Astrocyte of the spinal cord (primary cell): ENCODE data around the gene RAB40C.
A peak's percentile ranks its signal among the peaks of the same experiment; 100 is the strongest.

Experiments
- DNase-seq: peaks from one replicate; pipeline ENCODE4 v3.0.0; 2011; ENCODE audit warnings: low read depth, low spot score
- H3K4me3 ChIP-seq: 2 replicates; pipeline ENCODE4 v1.5.1; 2011; ENCODE audit warnings: low read depth, mild to moderate bottlenecking, low read length, moderate library complexity
- CTCF ChIP-seq: IDR thresholded peaks from 2 replicates; pipeline ENCODE4 v1.5.1; 2012; ENCODE audit warnings: low read depth, mild to moderate bottlenecking, low read length, inconsistent platforms
- in situ Hi-C: cut with HindIII; loops from 2 replicates; pipeline ENCODE4 v1.10.0; 2017; ENCODE audit warnings: low sequenced_read_pairs

Gene RAB40C

GRCh38 chr16:568401-569258 is 21.2 kb upstream of the RAB40C start:
- DNase-seq: no peak
- no peak overlapping the region for H3K4me3 ChIP-seq
- no peak for TF ChIP-seq CTCF
- in situ Hi-C loops: no loop called here

- peak; percentile 62 for DNase-seq
- TF ChIP-seq CTCF: no peak
- in situ Hi-C loops: no loop called here
- peak within 1 kb of the TSS; percentile 75 for H3K4me3 ChIP-seq
Measured at GRCh38 chr16:569445-570254, 20.2 kb upstream of the RAB40C start, which contains the start of gene PIGQ. PIGQ (plus strand) TSS chr16:569968; CDS start chr16:574075, 4,107 bp downstream.

GRCh38 chr16:572865-573650 is 16.8 kb upstream of the RAB40C start:
- DNase-seq: no peak
- H3K4me3 ChIP-seq: no peak overlapping the region
- in situ Hi-C loops: no loop called here
- TF ChIP-seq CTCF: no peak

GRCh38 chr16:574021-574760 is 15.7 kb upstream of the RAB40C start:
- in situ Hi-C loops: no loop called here
- no peak for TF ChIP-seq CTCF
- H3K4me3 ChIP-seq: no peak overlapping the region
- no peak for DNase-seq

- DNase-seq: no peak
- no peak overlapping the region for H3K4me3 ChIP-seq
- no peak for TF ChIP-seq CTCF
- in situ Hi-C loops: no loop called here
Measured at GRCh38 chr16:575354-576196, 14.3 kb upstream of the RAB40C start.
